ENCODE results near the gene UBE2Q1. TPM values are rescaled to one million over a fixed set of nuclear protein-coding genes. Genes with fewer than 3 reads are reported as not detected.

UBE2Q1 gene
- total and polyA plus RNA-seq, 12 donors = 15.7 to 102 (median 37.8) TPM

- no peak for DNase-seq
- Histone ChIP-seq H3K36me3 (replicated peaks in 1 of 2) (peaks cover 0 to 97% of the 10 kb centered on the region in 2 donors), H3K4me3 (no peak overlapping the region), H3K9me3 (replicated peaks in 1 of 3) (no peaks in the 10 kb centered on the region), H3K27me3 (no peaks in the 10 kb centered on the region), H3K27ac (no peak overlapping the region), H3K4me1 (replicated peaks in 1 of 2) (no peaks in the 10 kb centered on the region)
- 71 to 87% (median 83%) methylated on average over 5 of the region's 5 CpGs for WGBS, 4 donors
- intact Hi-C loops (cut with DNase I) = no loop called here
- TF ChIP-seq CTCF (IDR thresholded peaks at IDR 0.05) (no peak), POLR2A (IDR thresholded peaks at IDR 0.05) (no peak)
These were observed 32.3 kb upstream of the UBE2Q1 start for GRCh38 chr1:154590756-154591155.

GRCh38 chr1:154589780-154590179 lies 31.3 kb upstream of the UBE2Q1 start:
- Histone ChIP-seq H3K4me1 (replicated peaks in 1 of 2) (no peaks in the 10 kb centered on the region), H3K27ac (peak overlapping the region in 1 of 5 donors; percentile 4), H3K27me3 (no peaks in the 10 kb centered on the region), H3K4me3 (no peak overlapping the region), H3K9me3 (replicated peaks in 1 of 3) (no peaks in the 10 kb centered on the region), H3K36me3 (replicated peaks in 1 of 2) (peaks cover 0 to 97% of the 10 kb centered on the region in 2 donors)
- DNase-seq = peak in 2 of 7 donors; percentile 23 to 59
- intact Hi-C loops (cut with DNase I) = no loop called here
- TF ChIP-seq POLR2A (IDR thresholded peaks at IDR 0.05) (no peak), CTCF (IDR thresholded peaks at IDR 0.05) (no peak)
- 63 to 78% (median 69%) methylated on average over 8 to 10 of the region's 10 CpGs for WGBS, 4 donors

GRCh38 chr1:154586641-154587040 lies 28.2 kb upstream of the UBE2Q1 start:
- TF ChIP-seq CTCF (IDR thresholded peaks at IDR 0.05) (no peak), POLR2A (IDR thresholded peaks at IDR 0.05) (no peak)
- no peaks in the 10 kb centered on the region for H3K4me1 ChIP-seq (replicated peaks in 1 of 2)
- H3K27me3 ChIP-seq = no peaks in the 10 kb centered on the region
- no peak overlapping the region for H3K27ac ChIP-seq
- no peak overlapping the region for H3K4me3 ChIP-seq
- H3K36me3 ChIP-seq (replicated peaks in 1 of 2) = peaks cover 0 to 100% of the 10 kb centered on the region in 2 donors
- no peaks in the 10 kb centered on the region for H3K9me3 ChIP-seq (replicated peaks in 1 of 3)
- WGBS, 4 donors = 86 to 93% (median 91%) methylated on average over 6 of the region's 6 CpGs
- intact Hi-C loops (cut with DNase I) = no loop called here
- DNase-seq = no peak

GRCh38 chr1:154586231-154586630 lies 27.8 kb upstream of the UBE2Q1 start:
- Histone ChIP-seq H3K9me3 (replicated peaks in 1 of 3) (no peaks in the 10 kb centered on the region), H3K4me1 (replicated peaks in 1 of 2) (no peaks in the 10 kb centered on the region), H3K27me3 (no peaks in the 10 kb centered on the region), H3K4me3 (no peak overlapping the region), H3K27ac (no peak overlapping the region), H3K36me3 (replicated peaks in 1 of 2) (peaks cover 0 to 99% of the 10 kb centered on the region in 2 donors)
- DNase-seq = no peak
- 86 to 94% (median 89%) methylated on average over 7 to 10 of the region's 10 CpGs for WGBS, 4 donors
- intact Hi-C loops (cut with DNase I) = no loop called here
- TF ChIP-seq CTCF (IDR thresholded peaks at IDR 0.05) (no peak), POLR2A (IDR thresholded peaks at IDR 0.05) (no peak)
